MM.1S (cell line): ENCODE measurements around the gene DHTKD1.

Experiments used
- DNase-seq: peaks from one replicate; pipeline ENCODE4 v3.0.0-alpha.2; 2015
- H2AFZ ChIP-seq: fragments of 300-600 bp; sonication (generic); 2 replicates; pipeline ENCODE4 v1.6.0; 2016; ENCODE audit warnings: antibody characterized with exemption, low read length
- H3F3A ChIP-seq: fragments of 300-600 bp; sonication (generic); 2 replicates; pipeline ENCODE4 v1.6.1; 2016; ENCODE audit warnings: mild to moderate bottlenecking, antibody characterized with exemption, low read length, moderate library complexity, mixed read lengths; ENCODE audit not compliant: insufficient read depth
- H3K27ac ChIP-seq: fragments of 300-600 bp; sonication (generic); 2 replicates; pipeline ENCODE4 v1.5.1; 2016; ENCODE audit warnings: mild to moderate bottlenecking, low read length
- H3K27me3 ChIP-seq: fragments of 300-600 bp; sonication (generic); replicated peaks from 2 replicates; pipeline ENCODE4 v1.6.0; 2016; ENCODE audit warnings: low read length; ENCODE audit not compliant: insufficient read depth
- H3K36me3 ChIP-seq: fragments of 300-600 bp; sonication (generic); replicated peaks from 2 replicates; pipeline ENCODE4 v1.6.1; 2016; ENCODE audit warnings: mild to moderate bottlenecking, low read length, mixed read lengths; ENCODE audit not compliant: insufficient read depth
- H3K4me1 ChIP-seq: fragments of 300-600 bp; sonication (generic); 2 replicates; pipeline ENCODE4 v1.6.1; 2016; ENCODE audit warnings: low read length, mixed read lengths
- H3K4me2 ChIP-seq: fragments of 300-600 bp; sonication (generic); 2 replicates; pipeline ENCODE4 v1.6.0; 2016; ENCODE audit warnings: low read depth, low read length
- H3K4me3 ChIP-seq: fragments of 300-600 bp; sonication (generic); 2 replicates; pipeline ENCODE4 v1.5.1; 2016; ENCODE audit warnings: low read length, mixed read lengths
- H3K79me2 ChIP-seq: fragments of 300-600 bp; sonication (generic); 2 replicates; pipeline ENCODE4 v1.6.1; 2016; ENCODE audit warnings: mixed run types, low read length, mixed read lengths
- H3K9ac ChIP-seq: fragments of 300-600 bp; sonication (generic); 2 replicates; pipeline ENCODE4 v1.6.1; 2016; ENCODE audit warnings: low read length, mixed read lengths
- H3K9me2 ChIP-seq: fragments of 300-600 bp; sonication (generic); replicated peaks from 2 replicates; pipeline ENCODE4 v1.6.1; 2016; ENCODE audit warnings: mild to moderate bottlenecking, low read length, mixed read lengths; ENCODE audit not compliant: insufficient read depth
- H3K9me3 ChIP-seq: fragments of 300-600 bp; sonication (generic); replicated peaks from 2 replicates; pipeline ENCODE4 v1.6.1; 2016; ENCODE audit warnings: mild to moderate bottlenecking, low read length, mixed read lengths; ENCODE audit not compliant: insufficient read depth
- H4K20me1 ChIP-seq: fragments of 300-600 bp; sonication (generic); 2 replicates; pipeline ENCODE4 v1.6.1; 2016; ENCODE audit warnings: mild to moderate bottlenecking, low read length, moderate library complexity, mixed read lengths; ENCODE audit not compliant: insufficient read depth
- CTCF ChIP-seq: fragments of 300-600 bp; sonication (generic); IDR thresholded peaks from 2 replicates; pipeline ENCODE4 v1.5.1; 2016; ENCODE audit warnings: antibody characterized with exemption, low read length, mixed read lengths
- EZH2 ChIP-seq: fragments of 300-600 bp; sonication (generic); optimal IDR thresholded peaks from 2 replicates; pipeline ENCODE3; 2017; ENCODE audit warnings: low read depth, mild to moderate bottlenecking, antibody characterized with exemption, low read length, mixed read lengths
- EZH2phosphoT487 ChIP-seq: fragments of 300-600 bp; sonication (generic); IDR thresholded peaks from 2 replicates; pipeline ENCODE4 v1.6.1; 2018; ENCODE audit warnings: antibody characterized with exemption, low read length

DHTKD1 gene

GRCh38 chr10:12050528-12050927 lies 18.2 kb upstream of the DHTKD1 start:
- no peak overlapping the region for H3K4me2 ChIP-seq
- H3K9ac ChIP-seq = no peak overlapping the region
- DNase-seq = no peak
- H3K27me3 ChIP-seq = no peaks in the 10 kb centered on the region
- TF ChIP-seq EZH2 (no peak), CTCF (no peak), EZH2phosphoT487 (no peak)
- H3K9me2 ChIP-seq = no peaks in the 10 kb centered on the region
- H2AFZ ChIP-seq = no peak overlapping the region
- no peaks in the 10 kb centered on the region for H3F3A ChIP-seq
- H3K27ac ChIP-seq = no peak overlapping the region
- H3K79me2 ChIP-seq = no peaks in the 10 kb centered on the region
- H4K20me1 ChIP-seq = no peaks in the 10 kb centered on the region
- H3K9me3 ChIP-seq = no peaks in the 10 kb centered on the region
- H3K4me3 ChIP-seq = no peak overlapping the region
- H3K36me3 ChIP-seq = no peaks in the 10 kb centered on the region
- H3K4me1 ChIP-seq = no peaks in the 10 kb centered on the region

GRCh38 chr10:12051241-12051640 lies 17.5 kb upstream of the DHTKD1 start:
- Histone ChIP-seq H3F3A (no peaks in the 10 kb centered on the region), H3K9ac (no peak overlapping the region), H3K4me3 (no peak overlapping the region), H3K9me2 (no peaks in the 10 kb centered on the region), H3K27ac (no peak overlapping the region), H4K20me1 (no peaks in the 10 kb centered on the region), H3K9me3 (no peaks in the 10 kb centered on the region), H3K79me2 (no peaks in the 10 kb centered on the region), H3K4me1 (no peaks in the 10 kb centered on the region), H3K36me3 (no peaks in the 10 kb centered on the region), H2AFZ (no peak overlapping the region), H3K27me3 (no peaks in the 10 kb centered on the region), H3K4me2 (no peak overlapping the region)
- DNase-seq = no peak
- TF ChIP-seq CTCF (no peak), EZH2phosphoT487 (no peak), EZH2 (no peak)

GRCh38 chr10:12055732-12056131 lies 13.0 kb upstream of the DHTKD1 start:
- no peaks in the 10 kb centered on the region for H4K20me1 ChIP-seq
- H3K4me2 ChIP-seq = no peak overlapping the region
- DNase-seq = no peak
- no peaks in the 10 kb centered on the region for H3F3A ChIP-seq
- TF ChIP-seq EZH2phosphoT487 (no peak), CTCF (no peak), EZH2 (no peak)
- no peaks in the 10 kb centered on the region for H3K79me2 ChIP-seq
- H3K36me3 ChIP-seq = no peaks in the 10 kb centered on the region
- H3K4me3 ChIP-seq = no peak overlapping the region
- H3K4me1 ChIP-seq = no peaks in the 10 kb centered on the region
- no peaks in the 10 kb centered on the region for H3K9me3 ChIP-seq
- no peak overlapping the region for H3K27ac ChIP-seq
- no peaks in the 10 kb centered on the region for H3K9me2 ChIP-seq
- no peak overlapping the region for H2AFZ ChIP-seq
- H3K27me3 ChIP-seq = no peaks in the 10 kb centered on the region
- H3K9ac ChIP-seq = no peak overlapping the region
